Choroid plexus epithelial cell (primary cell): ENCODE measurements around the gene GARNL3.
A peak's percentile ranks its signal among the peaks of the same experiment; 100 is the strongest.

Experiments
- DNase-seq: peaks from one replicate; pipeline ENCODE4 v3.0.0-alpha.2; 2010; ENCODE audit warnings: low read depth
- H3K4me3 ChIP-seq: 2 replicates; pipeline ENCODE4 v1.5.1; 2011; ENCODE audit warnings: low read depth, mild to moderate bottlenecking, control low read depth, low read length, moderate library complexity
- CTCF ChIP-seq: conservative IDR thresholded peaks from 2 replicates; pipeline ENCODE4 v1.5.1; 2011; ENCODE audit warnings: low read depth, mild to moderate bottlenecking, control low read depth, inconsistent platforms, low read length, moderate library complexity

The GARNL3 gene

GRCh38 chr9:127262602-127263001, 2.0 kb upstream of the GARNL3 start:
- H3K4me3 ChIP-seq, result no peak overlapping the region
- no peak for DNase-seq
- no peak for TF ChIP-seq CTCF

GRCh38 chr9:127263237-127263636, 1.3 kb upstream of the GARNL3 start:
- H3K4me3 ChIP-seq, result no peak overlapping the region
- DNase-seq, result no peak
- no peak for TF ChIP-seq CTCF

- peak; percentile 26 for DNase-seq
- no peak for TF ChIP-seq CTCF
- no peak overlapping the region for H3K4me3 ChIP-seq
Measured at GRCh38 chr9:127263664-127264063, 910 bp upstream of the GARNL3 start.

GRCh38 chr9:127267793-127268525, 3.4 kb downstream of the GARNL3 start:
- DNase-seq, result no peak
- no peak for TF ChIP-seq CTCF
- H3K4me3 ChIP-seq, result no peak overlapping the region

GRCh38 chr9:127269449-127269848, 4.9 kb downstream of the GARNL3 start:
- no peak for TF ChIP-seq CTCF
- no peak overlapping the region for H3K4me3 ChIP-seq

GRCh38 chr9:127273326-127273725, 8.8 kb downstream of the GARNL3 start:
- H3K4me3 ChIP-seq, result no peak overlapping the region
- TF ChIP-seq CTCF, result no peak
- DNase-seq, result no peak

More at GRCh38 chr9:127269449-127269848, 4.9 kb downstream of the GARNL3 start:
- DNase-seq, result no peak

GRCh38 chr9:127277099-127277498, 12.5 kb downstream of the GARNL3 start:
- no peak overlapping the region for H3K4me3 ChIP-seq
- no peak for DNase-seq
- TF ChIP-seq CTCF, result no peak
